Astrocyte of the spinal cord (primary cell): ENCODE results near the gene FOXN4.

Experiments used
- DNase-seq: peaks from one replicate; pipeline ENCODE4 v3.0.0; 2011; ENCODE audit warnings: low read depth, low spot score
- H3K4me3 ChIP-seq: 2 replicates; pipeline ENCODE4 v1.5.1; 2011; ENCODE audit warnings: low read depth, mild to moderate bottlenecking, low read length, moderate library complexity
- in situ Hi-C: cut with HindIII; loops from 2 replicates; pipeline ENCODE4 v1.10.0; 2017; ENCODE audit warnings: low sequenced_read_pairs
- TF ChIP-seq, protein P1 (sequence below): IDR thresholded peaks from 2 replicates; pipeline ENCODE4 v1.5.1; 2012; ENCODE audit warnings: low read depth, mild to moderate bottlenecking, low read length, inconsistent platforms

The FOXN4 gene

DNA sequence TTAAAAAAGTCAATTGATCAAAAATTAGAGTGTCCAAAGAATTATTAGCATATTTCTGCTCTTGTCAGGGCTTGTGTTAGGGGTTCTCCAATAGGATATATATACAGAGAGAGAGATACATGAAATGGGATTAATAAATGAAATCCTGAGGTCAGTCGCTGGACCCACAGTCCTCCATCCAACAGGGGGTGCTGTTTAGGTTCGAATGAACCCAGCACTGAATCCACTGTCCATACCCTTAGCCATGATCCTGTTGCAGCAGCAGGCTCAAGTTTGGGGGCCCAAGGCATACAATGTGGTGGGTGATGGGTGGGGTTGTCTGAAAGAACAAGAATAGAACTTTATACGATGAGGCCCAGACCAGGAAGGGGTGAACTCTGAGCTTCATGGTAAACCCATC is 37.8 kb upstream of the FOXN4 start:
- no peak for DNase-seq
- in situ Hi-C loops: no loop called here
- no peak overlapping the region for H3K4me3 ChIP-seq
- TF ChIP-seq, protein P1, sequence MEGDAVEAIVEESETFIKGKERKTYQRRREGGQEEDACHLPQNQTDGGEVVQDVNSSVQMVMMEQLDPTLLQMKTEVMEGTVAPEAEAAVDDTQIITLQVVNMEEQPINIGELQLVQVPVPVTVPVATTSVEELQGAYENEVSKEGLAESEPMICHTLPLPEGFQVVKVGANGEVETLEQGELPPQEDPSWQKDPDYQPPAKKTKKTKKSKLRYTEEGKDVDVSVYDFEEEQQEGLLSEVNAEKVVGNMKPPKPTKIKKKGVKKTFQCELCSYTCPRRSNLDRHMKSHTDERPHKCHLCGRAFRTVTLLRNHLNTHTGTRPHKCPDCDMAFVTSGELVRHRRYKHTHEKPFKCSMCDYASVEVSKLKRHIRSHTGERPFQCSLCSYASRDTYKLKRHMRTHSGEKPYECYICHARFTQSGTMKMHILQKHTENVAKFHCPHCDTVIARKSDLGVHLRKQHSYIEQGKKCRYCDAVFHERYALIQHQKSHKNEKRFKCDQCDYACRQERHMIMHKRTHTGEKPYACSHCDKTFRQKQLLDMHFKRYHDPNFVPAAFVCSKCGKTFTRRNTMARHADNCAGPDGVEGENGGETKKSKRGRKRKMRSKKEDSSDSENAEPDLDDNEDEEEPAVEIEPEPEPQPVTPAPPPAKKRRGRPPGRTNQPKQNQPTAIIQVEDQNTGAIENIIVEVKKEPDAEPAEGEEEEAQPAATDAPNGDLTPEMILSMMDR: no peak

DNA sequence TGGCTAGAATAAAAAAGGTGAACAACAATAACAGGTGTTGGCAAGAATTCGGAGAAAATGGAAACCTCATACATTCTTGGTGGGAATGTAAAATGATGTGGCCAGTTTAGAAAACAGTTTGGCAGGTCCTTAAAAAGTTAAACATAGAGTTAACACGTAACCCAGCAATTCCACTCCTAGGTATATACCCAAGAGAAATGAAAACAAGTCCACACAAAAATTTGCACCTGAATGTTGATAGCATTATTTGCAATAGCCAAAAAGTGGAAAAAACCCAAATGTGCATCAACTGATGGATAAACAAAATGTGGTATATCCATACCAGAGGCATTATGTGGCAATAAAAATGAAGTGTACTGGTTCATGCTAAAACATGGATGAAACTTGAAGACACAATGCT is 36.3 kb upstream of the FOXN4 start:
- in situ Hi-C loops: no loop called here
- TF ChIP-seq, protein P1: no peak
- H3K4me3 ChIP-seq: no peak overlapping the region
- DNase-seq: no peak

DNA sequence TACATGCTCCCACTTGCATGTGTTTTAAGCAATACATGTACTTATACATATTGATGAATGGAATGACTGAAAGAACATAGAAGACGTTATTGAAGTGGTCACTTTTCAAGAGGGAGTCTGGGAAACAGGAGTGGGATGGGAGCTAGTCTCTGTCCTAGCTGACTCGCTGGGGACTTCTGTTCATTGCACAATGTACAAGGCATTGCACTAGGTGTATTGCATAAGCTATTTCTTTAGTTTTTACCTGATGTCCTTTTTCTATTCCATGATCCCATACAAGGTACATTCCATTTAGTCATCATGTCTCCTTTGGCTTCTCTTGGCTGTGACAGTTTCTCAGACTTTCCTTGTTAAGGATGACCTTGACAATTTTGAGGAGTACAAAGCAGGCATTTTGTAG is 34.6 kb upstream of the FOXN4 start:
- no peak overlapping the region for H3K4me3 ChIP-seq
- in situ Hi-C loops: no loop called here
- no peak for DNase-seq
- TF ChIP-seq, protein P1: no peak

DNA sequence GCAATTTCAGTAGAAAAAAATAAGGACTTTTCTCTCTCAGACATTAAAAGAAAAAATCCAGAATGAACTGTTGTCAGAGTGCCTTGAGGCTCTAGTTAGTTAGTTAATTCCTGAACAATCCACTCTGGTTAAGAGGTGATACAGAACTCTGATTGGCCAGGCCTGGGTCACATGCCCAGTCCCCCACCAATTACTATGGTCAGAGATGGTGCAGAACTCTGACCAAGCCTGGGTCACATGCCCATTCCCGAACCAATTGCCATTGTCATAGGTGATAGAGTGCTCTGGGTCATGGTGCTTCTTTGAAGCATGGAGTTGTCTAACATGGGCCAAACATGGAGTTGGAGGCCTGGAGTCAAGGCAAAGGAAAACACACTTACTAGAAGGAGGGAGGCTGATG is 27.5 kb upstream of the FOXN4 start:
- H3K4me3 ChIP-seq: no peak overlapping the region
- in situ Hi-C loops: no loop called here
- TF ChIP-seq, protein P1: no peak
- no peak for DNase-seq

DNA sequence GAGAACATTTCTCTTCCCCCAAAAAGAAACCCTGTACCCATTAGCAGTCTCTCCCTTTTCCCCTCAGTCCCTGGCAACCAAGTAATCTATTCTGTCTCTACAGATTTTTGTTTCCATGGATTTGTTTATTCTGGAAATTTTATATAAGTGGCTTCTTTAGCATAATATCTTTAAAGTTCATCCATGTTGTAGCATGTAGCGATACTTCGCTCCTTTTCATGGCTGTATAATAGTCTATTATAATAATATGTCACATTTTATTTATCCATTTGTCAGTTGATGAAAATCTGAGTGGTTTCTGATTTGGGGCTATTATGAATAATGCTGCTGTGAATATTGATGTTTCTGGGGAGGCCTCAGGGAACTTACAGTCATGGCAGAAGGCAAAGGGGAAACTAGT is 25.8 kb upstream of the FOXN4 start:
- TF ChIP-seq, protein P1: no peak
- DNase-seq: no peak
- H3K4me3 ChIP-seq: no peak overlapping the region
- in situ Hi-C loops: no loop called here

DNA sequence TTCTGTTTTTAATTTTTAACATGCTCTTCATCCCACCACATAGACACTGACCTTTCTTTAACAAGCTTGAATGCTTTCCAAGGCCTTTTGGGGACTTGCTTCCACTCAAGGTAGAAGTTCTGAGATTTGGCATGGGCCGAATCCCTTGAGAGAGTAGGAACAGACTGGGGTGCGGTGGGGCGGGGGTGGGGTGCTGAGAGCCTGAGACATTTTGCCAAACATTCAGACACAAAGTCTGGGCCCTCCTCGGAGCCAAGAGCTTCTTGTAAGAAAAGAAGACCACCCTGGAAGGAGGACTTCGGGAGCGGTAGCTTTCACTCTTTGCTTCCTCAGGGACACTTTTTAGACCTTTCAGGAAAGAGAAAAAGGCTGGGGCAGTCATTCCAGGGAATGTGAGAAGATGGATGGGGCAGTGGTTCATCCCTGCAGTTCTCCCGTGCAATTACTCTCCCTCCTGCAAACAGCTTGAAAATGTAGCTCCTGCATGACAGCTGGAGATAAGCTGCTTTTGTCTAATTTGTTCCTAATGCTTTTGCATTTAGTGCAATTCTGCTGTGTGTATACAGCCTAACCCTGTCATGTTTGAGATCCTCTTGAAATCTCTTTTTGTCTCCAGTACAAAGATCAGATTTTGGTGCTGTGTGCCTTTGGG is 22.3 kb upstream of the FOXN4 start:
- TF ChIP-seq, protein P1: no peak
- H3K4me3 ChIP-seq: no peak overlapping the region
- no peak for DNase-seq
- in situ Hi-C loops: no loop called here
